Adrenal gland (tissue), 12 donors: ENCODE data around the gene MYH3. TPM values are rescaled to one million over a fixed set of nuclear protein-coding genes. Genes with fewer than 3 reads are reported as not detected.

Source experiments
- DNase-seq, 7 donors: peaks; one replicate each; pipeline ENCODE4 v3.0.0-alpha.2; 2019 to 2020
- H3K27ac ChIP-seq, 5 donors: fragments of 200-600 bp; sonication (generic) in 4 of 5; 1 replicate in 3 of 5; 2 replicates in 2 of 5; pipeline versions ENCODE4 v1.5.1 to v1.8.0; 2016 to 2020; ENCODE audit warnings: mild to moderate bottlenecking in 1 of 5
- H3K27me3 ChIP-seq: fragments of 200-600 bp; 2 replicates; pipeline ENCODE4 v1.8.0; 2021
- H3K36me3 ChIP-seq, 2 donors: fragments of 200-600 bp; replicated peaks in 1 of 2; 1 replicate in 1 of 2; 2 replicates in 1 of 2; pipeline versions ENCODE4 v1.5.1 to v1.8.0; 2018 to 2022
- H3K4me1 ChIP-seq, 2 donors: fragments of 200-600 bp; replicated peaks in 1 of 2; 1 replicate in 1 of 2; 2 replicates in 1 of 2; pipeline versions ENCODE4 v1.5.1 to v1.8.0; 2018 to 2021
- H3K4me3 ChIP-seq, 4 donors: fragments of 200-600 bp; sonication (generic) in 3 of 4; one replicate each; pipeline ENCODE4 v1.5.1; 2016 to 2018
- H3K9me3 ChIP-seq, 3 donors: fragments of 200-600 bp; sonication (generic) in 1 of 3; replicated peaks in 1 of 3; 1 replicate in 2 of 3; 2 replicates in 1 of 3; pipeline versions ENCODE4 v1.5.1 to v1.8.0; 2016 to 2021
- CTCF ChIP-seq, 6 experiments: fragments of 450-650 bp in 4 of 6; fragments of 200-600 bp in 2 of 6; sonication (generic) in 1 of 6; IDR thresholded peaks; 1 replicate in 5 of 6; 2 replicates in 1 of 6; pipeline versions ENCODE4 v1.5.1 to v1.8.0; 2016 to 2021; ENCODE audit warnings: antibody characterized with exemption in 6 of 6, mild to moderate bottlenecking in 2 of 6, moderate library complexity in 1 of 6
- POLR2A ChIP-seq, 2 donors: fragments of 450-650 bp; IDR thresholded peaks; one replicate each; pipeline ENCODE4 v1.6.1; 2017; ENCODE audit warnings: antibody characterized with exemption in 2 of 2, mild to moderate bottlenecking in 2 of 2, moderate library complexity in 1 of 2
- WGBS, 4 donors: extraction: QIAGEN DNeasy Blood & Tissue Kit in 2 of 4; methylation state at CpG; one replicate each; pipeline versions ENCODE4 v1.1.5 to v1.1.7; 2013 to 2017; 5-methylcytosine and 5-hydroxymethylcytosine counted together
- intact Hi-C, 2 donors: fragments of 100-400 bp; cut with DNase I; formaldehyde crosslinking; loops; one replicate each; pipeline versions ENCODE4 v1.14.1 to v1.15.0; 2022 to 2023
- polyA plus RNA-seq, 3 donors: library from polyadenylated mRNA; stranded (reverse); fragments of 200-250 nt in 2 of 3; fragments of 350-450 nt in 1 of 3; fragmentation: Illumina TruSeq in 1 of 3; extraction: RNeasy Lipid Tissue Mini Kit (QIAGEN cat#74804) in 1 of 3; gene quantifications; one replicate each; pipeline ENCODE4 v1.2.3, GENCODE V29; 2013 to 2014
- total RNA-seq, 9 donors: library from RNA; depleted of rRNA in 4 of 9; stranded (reverse); fragments of >200 nt in 4 of 9; fragments of 120-200 nt in 1 of 9; fragmentation: NEBNext Ultra II Directional in 1 of 9; extraction: Animal tissue kit (Norgen Biotek cat#: 25700) in 1 of 9; gene quantifications; one replicate each; pipeline versions ENCODE4 v1.1.0 to v1.2.4, GENCODE V29; 2013 to 2023
- donor health status: healthy with polysubstance abuse.
- donor health status: Bipolar disorder and iron deficiency.
- donor health status: DM: yes; HTN: yes; CAD: no.
- donor health status: DM: no; HTN: no; CAD: no.
- donor health status: DM: no; HTN: no; CAD: no.
- donor health status: DM: yes; HTN: yes; CAD: no.

Gene MYH3
- total and polyA plus RNA-seq, 12 donors = 0.43 to 9.3 (median 0.95) TPM; not detected in 1

GRCh38 chr17:10603931-10604330, 53.2 kb downstream of the MYH3 start:
- no peaks in the 10 kb centered on the region for H3K4me1 ChIP-seq
- WGBS, 4 donors = 64 to 77% (median 69%) methylated on average over 2 to 3 of the region's 3 CpGs
- no peak overlapping the region for H3K27ac ChIP-seq
- TF ChIP-seq CTCF (IDR thresholded peaks at IDR 0.05) (no peak), POLR2A (IDR thresholded peaks at IDR 0.05) (no peak)
- intact Hi-C loops = no loop called here
- H3K4me3 ChIP-seq = no peak overlapping the region
- no peaks in the 10 kb centered on the region for H3K27me3 ChIP-seq
- no peaks in the 10 kb centered on the region for H3K36me3 ChIP-seq
- DNase-seq = no peak
- no peaks in the 10 kb centered on the region for H3K9me3 ChIP-seq

- intact Hi-C loops = no loop called here
- WGBS, 4 donors = 55 to 70% (median 58%) methylated on average over 5 of the region's 5 CpGs
- Histone ChIP-seq H3K27ac (no peak overlapping the region), H3K4me3 (no peak overlapping the region), H3K4me1 (no peaks in the 10 kb centered on the region), H3K27me3 (no peaks in the 10 kb centered on the region), H3K9me3 (no peaks in the 10 kb centered on the region), H3K36me3 (no peaks in the 10 kb centered on the region)
- TF ChIP-seq CTCF (IDR thresholded peaks at IDR 0.05) = no peak
- no peak for TF ChIP-seq POLR2A (IDR thresholded peaks at IDR 0.05)
- DNase-seq = no peak
These were observed 56.5 kb downstream of the MYH3 start for GRCh38 chr17:10600571-10600970.

GRCh38 chr17:10598621-10599020, 58.5 kb downstream of the MYH3 start:
- intact Hi-C loops = no loop called here
- no peak overlapping the region for H3K27ac ChIP-seq
- H3K27me3 ChIP-seq = peaks cover under 1% of the 10 kb centered on the region
- H3K36me3 ChIP-seq = no peaks in the 10 kb centered on the region
- H3K4me1 ChIP-seq = no peaks in the 10 kb centered on the region
- DNase-seq = no peak
- no peak for TF ChIP-seq CTCF (IDR thresholded peaks at IDR 0.05)
- TF ChIP-seq POLR2A (IDR thresholded peaks at IDR 0.05) = no peak
- 47 to 67% (median 49%) methylated on average over 2 of the region's 2 CpGs for WGBS, 4 donors
- H3K9me3 ChIP-seq = no peaks in the 10 kb centered on the region
- no peak overlapping the region for H3K4me3 ChIP-seq

- H3K36me3 ChIP-seq = no peaks in the 10 kb centered on the region
- no peaks in the 10 kb centered on the region for H3K4me1 ChIP-seq
- no peaks in the 10 kb centered on the region for H3K9me3 ChIP-seq
- DNase-seq = no peak
- H3K4me3 ChIP-seq = no peak overlapping the region
- intact Hi-C loops = no loop called here
- WGBS, 4 donors = 75 to 85% (median 81%) methylated on average over 8 of the region's 8 CpGs
- no peak for TF ChIP-seq POLR2A (IDR thresholded peaks at IDR 0.05)
- no peak for TF ChIP-seq CTCF (IDR thresholded peaks at IDR 0.05)
- peaks cover 3% of the 10 kb centered on the region for H3K27me3 ChIP-seq
- no peak overlapping the region for H3K27ac ChIP-seq
These were observed 67.5 kb downstream of the MYH3 start for GRCh38 chr17:10589553-10590145.
